A673 (cell line): ENCODE results near the gene SCARB2. TPM values are rescaled to one million over a fixed set of nuclear protein-coding genes. Genes with fewer than 3 reads are reported as not detected.
"Not testable (repeated sequence)": the region's sequence is repeated elsewhere in the genome, so short reads cannot be mapped to it uniquely, and the experiment has no call there.

Source experiments
- BruUV-seq: library from RNA; stranded (reverse); fragments of 400-500 nt; replicated peaks from 2 replicates; lab custom pipeline; 2021; lab: Mats Ljungman, UMichigan
- CTCF ChIA-PET: fragments of 300-600 bp; sonication (Branson Sonifier 250); formaldehyde crosslinking; loops from one replicate; lab custom pipeline; 2022; ENCODE audit warnings: antibody characterized with exemption; lab: Charles Lee
- POLR2A ChIA-PET: fragments of 300-600 bp; sonication (Branson Sonifier 250); formaldehyde crosslinking; loops from one replicate; lab custom pipeline; 2022; ENCODE audit warnings: antibody characterized with exemption; ENCODE audit not compliant: low non-redundant PET; lab: Charles Lee
- DNase-seq: peaks from one replicate; pipeline ENCODE4 v3.0.0-alpha.2; 2015; ENCODE audit warnings: low spot score
- H3K27ac ChIP-seq: fragments of 200-600 bp; sonication (generic); 2 replicates; pipeline ENCODE4 v1.5.1; 2016; ENCODE audit warnings: mixed run types, low read depth, mild to moderate bottlenecking, mixed read lengths, antibody characterized with exemption, low read length; ENCODE audit not compliant: poor library complexity, severe bottlenecking
- H3K27me3 ChIP-seq: fragments of 200-600 bp; sonication (generic); replicated peaks from 2 replicates; pipeline ENCODE4 v1.6.1; 2017; ENCODE audit warnings: mixed run types, low read depth, mild to moderate bottlenecking, mixed read lengths, antibody characterized with exemption, low read length; ENCODE audit not compliant: insufficient read depth, poor library complexity
- H3K36me3 ChIP-seq: fragments of 200-600 bp; sonication (generic); 2 replicates; pipeline ENCODE4 v1.6.1; 2016; ENCODE audit warnings: mixed run types, mild to moderate bottlenecking, mixed read lengths, antibody characterized with exemption, low read length; ENCODE audit not compliant: insufficient read depth, poor library complexity, severe bottlenecking
- H3K4me1 ChIP-seq: fragments of 200-600 bp; sonication (generic); 2 replicates; pipeline ENCODE4 v1.6.1; 2017; ENCODE audit warnings: mixed run types, mild to moderate bottlenecking, mixed read lengths, antibody characterized with exemption, low read length; ENCODE audit not compliant: insufficient read depth, poor library complexity, severe bottlenecking
- H3K4me3 ChIP-seq: fragments of 200-600 bp; sonication (generic); 2 replicates; pipeline ENCODE4 v1.5.1; 2016; ENCODE audit warnings: low read depth, mixed run types, mild to moderate bottlenecking, mixed read lengths, low read length; ENCODE audit not compliant: poor library complexity, severe bottlenecking
- H3K9me3 ChIP-seq: fragments of 200-600 bp; sonication (generic); 2 replicates; pipeline ENCODE4 v1.6.1; 2016; ENCODE audit warnings: mixed run types, low read depth, mild to moderate bottlenecking, mixed read lengths, antibody characterized with exemption, low read length; ENCODE audit not compliant: poor library complexity, severe bottlenecking
- CTCF ChIP-seq: fragments of 300-800, 200-600 bp; sonication (generic); conservative IDR thresholded peaks from 2 replicates; pipeline ENCODE4 v1.5.1; 2017; ENCODE audit warnings: low read depth, mild to moderate bottlenecking, antibody characterized with exemption, low read length, moderate library complexity, mixed read lengths
- EZH2 ChIP-seq: fragments of 200-600 bp; sonication (generic); IDR thresholded peaks from 2 replicates; pipeline ENCODE4 v1.6.1; 2017; ENCODE audit warnings: borderline replicate concordance, low read depth, mild to moderate bottlenecking, mixed read lengths, antibody characterized with exemption, low read length; ENCODE audit not compliant: poor library complexity, severe bottlenecking
- intact Hi-C: fragments of 100-400 bp; cut with micrococcal nuclease; formaldehyde crosslinking; loops from one replicate; pipeline ENCODE4 v1.10.0; 2022; ENCODE audit not compliant: unreplicated experiment
- total RNA-seq: library from RNA; stranded (reverse); gene quantifications from 2 replicates; pipeline ENCODE4 v1.2.3, GENCODE V29; 2021

Gene SCARB2
- total RNA-seq, 1 experiment from 2014 or later = 27.9 TPM

GRCh38 chr4:76246852-76247251 lies 33.2 kb upstream of the SCARB2 start:
- CTCF ChIA-PET = interaction anchor here (0.6 kb wide), 1 partner anchor 67 kb away, joined by 3 read pairs; no protein-coding TSS in a partner anchor
- DNase-seq = no peak
- BruUV-seq = no TSS peak
- no peak overlapping the region for H3K4me3 ChIP-seq
- intact Hi-C loops = no loop called here
- H3K4me1 ChIP-seq = no peaks in the 10 kb centered on the region
- H3K9me3 ChIP-seq = no peaks in the 10 kb centered on the region
- H3K36me3 ChIP-seq = no peaks in the 10 kb centered on the region
- TF ChIP-seq CTCF (no peak), EZH2 (no peak)
- H3K27me3 ChIP-seq = peaks cover 27% of the 10 kb centered on the region
- POLR2A ChIA-PET = no interaction called here
- no peak overlapping the region for H3K27ac ChIP-seq

GRCh38 chr4:76246025-76246424 lies 32.4 kb upstream of the SCARB2 start:
- no peaks in the 10 kb centered on the region for H3K9me3 ChIP-seq
- ChIA-PET POLR2A (no interaction called here), CTCF (interaction anchor here (0.6 kb wide), 1 partner anchor 66 kb away, joined by 3 read pairs; no protein-coding TSS in a partner anchor)
- peaks cover 18% of the 10 kb centered on the region for H3K27me3 ChIP-seq
- BruUV-seq = no TSS peak
- intact Hi-C loops = no loop called here
- no peaks in the 10 kb centered on the region for H3K36me3 ChIP-seq
- H3K27ac ChIP-seq = no peak overlapping the region
- no peaks in the 10 kb centered on the region for H3K4me1 ChIP-seq
- TF ChIP-seq CTCF (no peak), EZH2 (no peak)
- H3K4me3 ChIP-seq = no peak overlapping the region
- DNase-seq = no peak

GRCh38 chr4:76243877-76244276 lies 30.3 kb upstream of the SCARB2 start:
- H3K4me3 ChIP-seq, CTCF ChIA-PET, BruUV-seq: not testable (repeated sequence)

GRCh38 chr4:76240236-76240635 lies 26.6 kb upstream of the SCARB2 start:
- POLR2A ChIA-PET = no interaction called here
- DNase-seq = no peak

More at GRCh38 chr4:76243877-76244276, 30.3 kb upstream of the SCARB2 start:
- H3K36me3 ChIP-seq, H3K4me1 ChIP-seq, DNase-seq, POLR2A ChIA-PET, H3K9me3 ChIP-seq, intact Hi-C loops, H3K27ac ChIP-seq, H3K27me3 ChIP-seq: not testable (repeated sequence)

More at GRCh38 chr4:76240236-76240635, 26.6 kb upstream of the SCARB2 start:
- Histone ChIP-seq H3K4me3 (no peak overlapping the region), H3K27me3 (no peaks in the 10 kb centered on the region), H3K4me1 (no peaks in the 10 kb centered on the region), H3K27ac (no peak overlapping the region), H3K9me3 (peaks cover 9% of the 10 kb centered on the region), H3K36me3 (no peaks in the 10 kb centered on the region)
- CTCF ChIA-PET = no interaction called here
- TF ChIP-seq EZH2 = no peak
- no peak for TF ChIP-seq CTCF
- no TSS peak for BruUV-seq
- intact Hi-C loops = no loop called here
